ENCODE data around the gene EFL1. TPM values are rescaled to one million over a fixed set of nuclear protein-coding genes. Genes with fewer than 3 reads are reported as not detected.
A peak's percentile ranks its signal among the peaks of the same experiment; 100 is the strongest.

The EFL1 gene
- total and polyA plus RNA-seq, 2 of the 8 experiments (the other 6 are each of a cell fraction or from before 2014, with no cell fraction given) = 10.8 to 31.5 TPM

DNA sequence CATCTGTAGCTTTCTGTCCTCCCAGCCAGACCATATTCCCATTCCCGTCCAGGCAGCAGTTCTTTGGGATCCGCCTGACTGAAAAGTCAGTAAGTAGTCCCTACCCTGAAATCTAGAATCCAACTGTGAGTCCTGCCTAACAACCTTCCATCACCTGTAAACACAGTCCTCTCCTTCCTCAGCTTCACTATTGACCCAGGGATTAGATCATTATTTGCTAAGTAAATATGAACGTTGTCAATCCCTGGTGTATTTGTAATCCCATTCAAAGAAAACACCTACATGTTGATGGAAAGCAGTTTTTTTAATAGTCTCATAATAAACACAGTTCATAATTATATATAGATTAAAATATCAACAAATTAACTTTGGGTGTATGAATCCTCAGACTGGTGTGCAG lies 816 bp upstream of the EFL1 start:
- Histone ChIP-seq H2BK20ac (ENCODE audit: low read length) (no peak overlapping the region), H2BK12ac (ENCODE audit: low read depth, low read length) (no peak overlapping the region), H3K4me1 (replicated peaks in 1 of 4; ENCODE audit: control insufficient read depth in 3 of 4, insufficient read depth in 4 of 4, low read length in 3 of 4) (peaks cover 0 to 6% (median 5%) of the 10 kb centered on the region in 4 experiments; a peak in 4 of 7 replicates), H3K9me3 (ENCODE audit: insufficient read depth in 2 of 2, low read depth in 1 of 2, low read length in 1 of 2) (no peaks in the 10 kb centered on the region), H3K36me3 (ENCODE audit: control insufficient read depth in 2 of 4, insufficient read depth in 4 of 4, low read length in 3 of 4) (peaks cover 0 to 4% (median 2%) of the 10 kb centered on the region in 4 experiments; a peak in 3 of 8 replicates), H4K5ac (ENCODE audit: insufficient read length, low read depth, low read length) (no peak overlapping the region), H2BK15ac (ENCODE audit: low read length) (no peak overlapping the region), H3K4me2 (ENCODE audit: insufficient read depth in 1 of 2, low read depth in 2 of 2, low read length in 2 of 2) (peak overlapping the region; percentile 64 to 76), H3K23me2 (ENCODE audit: low read depth, low read length) (0 out of 2 replicates have a peak, but pooled peaks cover 2% of the 10 kb centered on the region), H3K56ac (replicated peaks; ENCODE audit: insufficient read length, low read depth, low read length) (no peak overlapping the region), H3K9ac (replicated peaks in 1 of 4; ENCODE audit: extremely low read depth in 1 of 4, low read depth in 3 of 4, low read length in 3 of 4) (no peak overlapping the region), H3K79me1 (ENCODE audit: low read depth, low read length) (no peaks in the 10 kb centered on the region), H2BK120ac (replicated peaks; ENCODE audit: low read depth, low read length) (no peak overlapping the region), H3K79me2 (ENCODE audit: control insufficient read depth in 1 of 2, insufficient read depth in 2 of 2, low read length in 2 of 2) (peaks cover 3 to 18% of the 10 kb centered on the region in 2 experiments; a peak in 2 of 4 replicates), H3K27me3 (replicated peaks in 1 of 4; ENCODE audit: control insufficient read depth in 3 of 4, extremely low read depth in 1 of 4, insufficient read depth in 3 of 4, low read length in 3 of 4) (no peaks in the 10 kb centered on the region), H2AK5ac (ENCODE audit: low read depth, low read length) (no peak overlapping the region), H3K4me3 (ENCODE audit: extremely low read depth in 1 of 4, insufficient read depth in 2 of 4, low read depth in 3 of 4, low read length in 4 of 4) (peak overlapping the region; percentile 71 to 86 (median 80)), H4K20me1 (replicated peaks in 1 of 2; ENCODE audit: control insufficient read depth in 1 of 2, insufficient read depth in 2 of 2, low read length in 2 of 2) (peaks cover 0 to 2% of the 10 kb centered on the region in 2 experiments), H3K4ac (replicated peaks; ENCODE audit: insufficient read length, low read depth, low read length) (no peak overlapping the region), H4K8ac (ENCODE audit: extremely low read depth, insufficient read depth, low read length) (no peak overlapping the region), H3K14ac (ENCODE audit: insufficient read length) (no peak overlapping the region), H3K27ac (ENCODE audit: low read depth, low read length) (no peak overlapping the region), H3K18ac (ENCODE audit: extremely low read depth, low read length) (no peak overlapping the region), H4K91ac (replicated peaks; ENCODE audit: insufficient read length, low read length) (no peak overlapping the region), H2AFZ (ENCODE audit: low read length) (peak overlapping the region; percentile 35; the same call in 1 of the 2 replicates), H3K23ac (ENCODE audit: insufficient read length) (no peak overlapping the region), H2BK5ac (ENCODE audit: low read depth, low read length) (no peak overlapping the region)
- CTCF ChIA-PET (ENCODE audit: partially characterized antibody) = no interaction called here
- WGBS, 2 experiments (ENCODE audit: extremely low coverage in 1 of 2, insufficient coverage in 1 of 2, insufficient read length in 1 of 2, insufficient replicate concordance in 2 of 2, low coverage in 1 of 2, low lambda C conversion rate in 2 of 2, missing lambda C conversion rate in 1 of 2) = 48% methylated on average over 3 of the region's 3 CpGs; no CpG with 5 or more reads in 1 of the 2 experiments
- TF ChIP-seq SP1 (IDR thresholded peaks at IDR 0.05; ENCODE audit: low read depth, low read length) (no peak), GTF2F1 (IDR thresholded peaks at IDR 0.05; ENCODE audit: borderline replicate concordance, low read depth, low read length) (no peak), EZH2 (IDR thresholded peaks at IDR 0.05; ENCODE audit: low read depth, low read length, severe bottlenecking) (no peak), CREB1 (IDR thresholded peaks at IDR 0.05) (no peak), CEBPB (IDR thresholded peaks at IDR 0.05; ENCODE audit: low read depth, low read length) (no peak), TBP (IDR thresholded peaks at IDR 0.05; ENCODE audit: low read depth, low read length) (no peak), MAFK (IDR thresholded peaks at IDR 0.05; ENCODE audit: low read depth, low read length) (no peak)
- POLR2A ChIA-PET (ENCODE audit: partially characterized antibody) = no interaction called here
- FAIRE-seq = no peak
- DNase-seq (ENCODE audit: low read depth in 1 of 2, low spot score in 2 of 2) = no peak
